Gastrocnemius medialis (tissue), 4 donors: ENCODE results near the gene FAAP20.

Experiments
- CTCF ChIP-seq, 5 experiments: fragments of 450-650 bp in 3 of 5; fragments of 200-600 bp in 2 of 5; sonication (generic) in 2 of 5; IDR thresholded peaks in 4 of 5; conservative IDR thresholded peaks in 1 of 5; 1 replicate in 4 of 5; 2 replicates in 1 of 5; pipeline ENCODE4 v1.5.1; 2016 to 2019; ENCODE audit warnings: antibody characterized with exemption in 5 of 5, mild to moderate bottlenecking in 3 of 5, moderate library complexity in 3 of 5
- POLR2A ChIP-seq, 2 donors: fragments of 450-650 bp; IDR thresholded peaks; one replicate each; pipeline ENCODE4 v1.6.1; 2017; ENCODE audit warnings: antibody characterized with exemption in 2 of 2, mild to moderate bottlenecking in 2 of 2, moderate library complexity in 2 of 2

DNA sequence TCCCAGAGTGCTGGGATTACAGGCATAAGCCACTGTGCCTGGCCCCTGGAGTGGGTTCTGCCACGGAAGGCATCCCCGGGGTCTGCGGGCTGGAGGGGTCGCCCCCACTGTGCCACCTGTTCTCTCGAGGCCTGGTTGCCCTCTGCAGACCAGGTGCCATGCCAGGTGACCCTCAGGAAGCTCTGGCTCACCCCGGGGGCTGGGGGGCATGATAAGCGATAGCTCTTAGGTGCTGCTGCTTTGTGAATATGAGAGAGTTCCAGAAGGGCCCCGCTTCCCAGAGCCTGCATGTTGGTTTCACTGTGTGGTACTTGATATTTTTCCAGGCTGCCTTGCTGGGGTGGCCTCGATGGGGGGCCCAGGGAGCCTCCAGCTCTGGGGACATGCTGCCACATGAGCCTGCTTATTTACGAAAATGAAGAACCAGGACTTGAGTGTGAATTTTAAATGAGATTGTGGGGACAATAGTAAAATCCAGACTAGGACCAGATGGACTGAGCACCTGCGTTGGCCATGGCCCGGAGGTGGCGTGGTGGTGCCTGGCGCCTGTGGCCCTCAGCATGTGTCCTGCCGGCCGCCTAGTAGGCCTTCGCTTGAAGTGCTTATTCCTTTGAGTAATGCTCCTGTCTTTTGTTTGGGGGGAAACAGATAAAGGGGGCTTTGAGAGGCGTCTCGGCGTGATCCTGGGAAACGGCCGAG lies 40.9 kb upstream of the FAAP20 start:
- no peak for TF ChIP-seq CTCF (IDR thresholded peaks at IDR 0.05 in 4 of 5, conservative IDR thresholded peaks at IDR 0.05 in 1 of 5)
- TF ChIP-seq POLR2A (IDR thresholded peaks at IDR 0.05): no peak
